ENCODE data around the gene HACD2.
"Not testable (repeated sequence)": the region's sequence is repeated elsewhere in the genome, so short reads cannot be mapped to it uniquely, and the experiment has no call there.

Gene HACD2

GRCh38 chr3:123611082-123611481 is 26.2 kb upstream of the HACD2 start:
- no peak for DNase-seq (ENCODE audit: low read depth)
- TF ChIP-seq CTCF (IDR thresholded peaks at IDR 0.05; ENCODE audit: control insufficient read depth, extremely low read depth, insufficient read depth): no peak
- H3K4me3 ChIP-seq (ENCODE audit: low read depth, low read length): no peak overlapping the region

DNA sequence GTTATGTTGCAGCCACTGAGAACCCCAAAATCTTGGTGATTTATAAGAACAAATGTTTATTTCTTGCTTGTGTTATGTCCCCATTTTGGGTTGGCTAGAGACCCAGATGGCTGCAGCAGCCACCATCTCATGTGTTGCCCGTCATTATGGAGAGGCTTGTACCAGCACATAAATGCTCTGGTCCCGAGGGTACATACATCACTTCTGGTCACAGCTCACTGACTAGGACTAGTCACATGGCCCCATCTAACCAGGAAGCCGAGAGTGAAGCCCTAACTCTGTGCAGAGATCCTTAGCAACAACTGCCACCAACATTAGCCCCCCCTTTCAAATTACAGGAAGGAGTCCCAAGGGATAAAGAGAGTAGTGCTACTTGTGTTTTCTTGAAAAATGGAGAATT is 25.5 kb upstream of the HACD2 start:
- H3K4me3 ChIP-seq (ENCODE audit: low read depth, low read length): no peak overlapping the region
- TF ChIP-seq CTCF (IDR thresholded peaks at IDR 0.05; ENCODE audit: control insufficient read depth, extremely low read depth, insufficient read depth): no peak
- no peak for DNase-seq (ENCODE audit: low read depth)

GRCh38 chr3:123609063-123609462 is 24.2 kb upstream of the HACD2 start:
- no peak overlapping the region for H3K4me3 ChIP-seq (ENCODE audit: low read depth, low read length)
- DNase-seq (ENCODE audit: low read depth): no peak
- TF ChIP-seq CTCF (IDR thresholded peaks at IDR 0.05; ENCODE audit: control insufficient read depth, extremely low read depth, insufficient read depth): no peak

DNA sequence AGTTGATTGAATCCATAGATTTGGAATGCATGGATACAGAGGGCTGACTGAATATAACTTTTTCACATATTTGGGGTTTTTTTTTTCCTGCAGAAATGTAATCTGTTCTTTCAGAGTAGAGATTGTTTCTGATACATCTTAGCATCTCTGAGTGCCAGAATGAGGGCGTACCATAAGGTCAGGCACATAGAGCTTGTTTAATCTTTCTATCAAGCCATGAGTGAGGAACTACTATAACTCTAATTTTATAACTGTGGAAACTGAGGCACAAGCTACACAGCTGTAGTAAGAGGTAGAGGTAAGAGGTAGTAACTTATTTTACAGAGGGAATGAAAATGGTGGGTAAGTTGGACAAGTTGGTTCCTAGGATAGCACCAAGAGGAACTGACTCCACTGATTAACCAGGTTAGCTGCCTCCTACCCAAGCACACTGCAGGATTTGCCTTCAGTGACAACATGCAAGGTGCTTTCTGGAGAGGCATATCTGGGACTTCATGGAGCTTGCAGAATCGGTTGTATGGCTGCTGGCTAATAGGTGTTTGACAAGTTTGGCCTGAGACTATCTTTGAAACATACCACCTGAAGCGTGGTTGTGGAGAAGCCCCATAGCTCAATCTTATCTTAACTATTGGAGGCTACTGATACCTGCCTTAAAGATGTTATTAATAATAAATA is 23.5 kb upstream of the HACD2 start:
- DNase-seq (ENCODE audit: low read depth): no peak
- H3K4me3 ChIP-seq (ENCODE audit: low read depth, low read length): no peak overlapping the region
- TF ChIP-seq CTCF (IDR thresholded peaks at IDR 0.05; ENCODE audit: control insufficient read depth, extremely low read depth, insufficient read depth): no peak

GRCh38 chr3:123606527-123606926 is 21.7 kb upstream of the HACD2 start:
- no peak for TF ChIP-seq CTCF (IDR thresholded peaks at IDR 0.05; ENCODE audit: control insufficient read depth, extremely low read depth, insufficient read depth)
- no peak for DNase-seq (ENCODE audit: low read depth)
- no peak overlapping the region for H3K4me3 ChIP-seq (ENCODE audit: low read depth, low read length)

DNA sequence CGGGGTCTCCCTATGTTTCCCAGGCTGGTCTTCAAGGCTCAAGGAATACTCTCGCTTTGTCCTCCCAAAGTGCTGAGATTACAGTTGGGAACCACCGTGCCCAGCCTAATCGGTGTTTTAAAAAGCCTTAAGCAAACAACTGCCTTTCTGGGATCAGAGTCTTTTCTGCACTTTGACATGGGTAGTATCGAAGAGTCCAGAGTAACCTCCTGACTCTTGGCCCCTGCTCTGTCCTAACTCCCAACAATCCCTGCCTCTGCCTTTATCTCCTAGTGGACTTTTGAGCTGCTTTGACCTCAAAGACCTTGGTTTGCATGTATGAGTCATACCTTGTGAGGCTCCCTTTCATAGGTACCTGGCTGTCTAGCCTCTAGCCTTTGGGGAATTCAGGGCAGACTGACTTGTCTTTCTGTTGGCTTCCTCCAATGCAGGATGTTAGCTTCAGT is 21.0 kb upstream of the HACD2 start:
- H3K4me3 ChIP-seq (ENCODE audit: low read depth, low read length): no peak overlapping the region
- DNase-seq (ENCODE audit: low read depth): no peak
- no peak for TF ChIP-seq CTCF (IDR thresholded peaks at IDR 0.05; ENCODE audit: control insufficient read depth, extremely low read depth, insufficient read depth)

- not testable (repeated sequence) for DNase-seq (ENCODE audit: low read depth); H3K4me3 ChIP-seq (ENCODE audit: low read depth, low read length)
Measured at GRCh38 chr3:123603153-123603552, 18.3 kb upstream of the HACD2 start.

All from LNCaP clone FGC (cell line).